Measurements from ENCODE around the gene HPS4.

The HPS4 gene

DNA sequence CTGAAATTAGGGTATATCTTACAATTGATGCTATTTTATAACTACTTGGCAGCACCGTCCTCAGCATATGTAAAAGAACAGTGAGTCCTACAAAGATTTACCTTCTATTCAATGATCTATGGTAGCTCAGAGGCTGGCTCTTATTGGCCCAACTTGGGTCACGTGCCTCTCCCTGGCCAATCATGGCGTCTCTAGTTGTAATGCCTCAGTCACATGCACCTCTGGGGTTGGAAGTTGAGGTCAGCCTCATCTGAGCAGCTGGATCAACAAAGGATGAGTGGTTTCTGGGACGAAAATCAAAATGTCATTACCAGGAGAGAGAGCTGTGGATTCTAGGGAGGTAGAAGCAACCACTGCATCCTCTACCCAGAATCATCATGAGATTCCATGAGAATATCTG, 77.5 kb downstream of the HPS4 start:
- DNase-seq = no peak

- no peak for DNase-seq
Measured at GRCh38 chr22:26404851-26405421, 78.6 kb downstream of the HPS4 start.

GRCh38 chr22:26401726-26402125, 81.9 kb downstream of the HPS4 start:
- no peak for DNase-seq
